GM23338 (cell line): ENCODE results near the gene TMPRSS3. TPM values are rescaled to one million over a fixed set of nuclear protein-coding genes. Genes with fewer than 3 reads are reported as not detected.

Source experiments
- ATAC-seq: fragments of 200-7000 bp; cut with Tn5 transposase; 3 replicates; pipeline ENCODE4 v1.9.1; 2020
- DNase-seq: peaks from one replicate; pipeline ENCODE4 v3.0.0-alpha.2; 2015; ENCODE audit warnings: low spot score
- H2AFZ ChIP-seq: fragments of 200-600 bp; sonication (generic); 2 replicates; pipeline ENCODE4 v1.8.0; 2016; ENCODE audit warnings: antibody characterized with exemption, mild to moderate bottlenecking, moderate library complexity
- H3F3A ChIP-seq: fragments of 200-600 bp; sonication (generic); replicated peaks from 2 replicates; pipeline ENCODE4 v1.8.0; 2017; ENCODE audit warnings: antibody characterized with exemption, mixed run types, low read depth
- H3K27ac ChIP-seq: fragments of 200-600 bp; sonication (generic); 2 replicates; pipeline ENCODE4 v1.6.1; 2016; ENCODE audit warnings: low read depth
- H3K27me3 ChIP-seq: fragments of 200-600 bp; sonication (generic); 2 replicates; pipeline ENCODE4 v1.8.0; 2016; ENCODE audit warnings: mild to moderate bottlenecking, mixed run types, moderate library complexity; ENCODE audit not compliant: insufficient read depth
- H3K36me3 ChIP-seq: fragments of 200-600 bp; sonication (generic); 2 replicates; pipeline ENCODE4 v1.8.0; 2016; ENCODE audit warnings: mild to moderate bottlenecking; ENCODE audit not compliant: insufficient read depth
- H3K4me1 ChIP-seq: fragments of 200-600 bp; sonication (generic); 2 replicates; pipeline ENCODE4 v1.8.0; 2016; ENCODE audit warnings: mild to moderate bottlenecking, moderate library complexity; ENCODE audit not compliant: insufficient read depth
- H3K4me2 ChIP-seq: fragments of 200-600 bp; sonication (generic); 2 replicates; pipeline ENCODE4 v1.7.1; 2017; ENCODE audit warnings: mixed run types
- H3K4me3 ChIP-seq: fragments of 200-600 bp; sonication (generic); 2 replicates; pipeline ENCODE4 v1.6.1; 2016; ENCODE audit warnings: mixed run types
- H3K79me2 ChIP-seq: fragments of 200-600 bp; sonication (generic); replicated peaks from 2 replicates; pipeline ENCODE4 v1.8.0; 2017; ENCODE audit warnings: mild to moderate bottlenecking; ENCODE audit not compliant: insufficient read depth
- H3K9me2 ChIP-seq: fragments of 200-600 bp; sonication (generic); 2 replicates; pipeline ENCODE4 v1.8.0; 2017; ENCODE audit not compliant: insufficient read depth
- H4K20me1 ChIP-seq: fragments of 200-600 bp; sonication (generic); replicated peaks from 2 replicates; pipeline ENCODE4 v1.8.0; 2017; ENCODE audit warnings: mild to moderate bottlenecking; ENCODE audit not compliant: insufficient read depth
- H3K27ac Mint-ChIP-seq: 2 replicates; pipeline ENCODE4 v1.8.0; 2020; ENCODE audit warnings: inconsistent platforms, mild to moderate bottlenecking, moderate library complexity, mixed read lengths
- H3K27me3 Mint-ChIP-seq: 3 replicates; pipeline ENCODE4 v1.8.0; 2022; ENCODE audit warnings: low read depth, mild to moderate bottlenecking, moderate library complexity, mixed read lengths, inconsistent platforms; ENCODE audit not compliant: insufficient read depth, poor library complexity
- H3K36me3 Mint-ChIP-seq: 3 replicates; pipeline ENCODE4 v1.8.0; 2021; ENCODE audit warnings: low read depth, mild to moderate bottlenecking, inconsistent platforms, moderate library complexity, mixed read lengths
- H3K4me1 Mint-ChIP-seq: 3 replicates; pipeline ENCODE4 v1.8.0; 2020; ENCODE audit warnings: mild to moderate bottlenecking, inconsistent platforms, mixed read lengths
- H3K4me3 Mint-ChIP-seq: 3 replicates; pipeline ENCODE4 v1.8.0; 2021; ENCODE audit warnings: moderate library complexity, mild to moderate bottlenecking, inconsistent platforms, mixed read lengths
- H3K9me3 Mint-ChIP-seq: 3 replicates; pipeline ENCODE4 v1.8.0; 2020; ENCODE audit warnings: moderate library complexity, mild to moderate bottlenecking, inconsistent platforms, mixed read lengths
- CREB1 ChIP-seq: fragments of 250-450 bp; sonication (Bioruptor Pico); IDR thresholded peaks from 2 replicates; pipeline ENCODE4 v1.5.0; 2020; ENCODE audit warnings: low read depth, mild to moderate bottlenecking, moderate library complexity
- CTCF ChIP-seq, 2 experiments: fragments of 200-600 bp in 1 of 2; sonication (generic) in 1 of 2; conservative IDR thresholded peaks; 2 replicates each; pipeline versions ENCODE4 v1.5.1 to v1.6.1; 2016 to 2017; ENCODE audit warnings: antibody characterized with exemption in 2 of 2, low read depth in 2 of 2, mild to moderate bottlenecking in 2 of 2, moderate library complexity in 1 of 2
- ETS1 ChIP-seq: IDR thresholded peaks from 2 replicates; pipeline ENCODE4 v1.6.1; 2016; ENCODE audit warnings: antibody characterized with exemption
- EZH2 ChIP-seq: fragments of 200-600 bp; sonication (generic); IDR thresholded peaks from one replicate; pipeline ENCODE4 v1.8.0; 2017; ENCODE audit warnings: antibody characterized with exemption, mild to moderate bottlenecking, low read depth; ENCODE audit not compliant: unreplicated experiment
- EZH2phosphoT487 ChIP-seq: fragments of 200-600 bp; sonication (generic); IDR thresholded peaks from one replicate; pipeline ENCODE4 v1.8.1; 2018; ENCODE audit warnings: antibody characterized with exemption; ENCODE audit not compliant: unreplicated experiment
- JUNB ChIP-seq: IDR thresholded peaks from one replicate; pipeline ENCODE4 v1.6.1; 2016; ENCODE audit warnings: antibody characterized with exemption; ENCODE audit not compliant: unreplicated experiment
- NANOG ChIP-seq: IDR thresholded peaks from 2 replicates; pipeline ENCODE4 v1.6.1; 2016; ENCODE audit warnings: antibody characterized with exemption, borderline replicate concordance
- POLR2AphosphoS5 ChIP-seq: IDR thresholded peaks from 2 replicates; pipeline ENCODE4 v1.6.1; 2016; ENCODE audit warnings: antibody characterized with exemption, low read depth
- REST ChIP-seq: IDR thresholded peaks from one replicate; pipeline ENCODE4 v1.6.1; 2018; ENCODE audit warnings: antibody characterized with exemption; ENCODE audit not compliant: unreplicated experiment
- STAT1 ChIP-seq: IDR thresholded peaks from one replicate; pipeline ENCODE4 v1.6.1; 2016; ENCODE audit warnings: antibody characterized with exemption; ENCODE audit not compliant: unreplicated experiment
- ZNF114 ChIP-seq: fragments of 250-450 bp; sonication (Bioruptor Pico); IDR thresholded peaks from 2 replicates; pipeline ENCODE4 v1.5.0; 2020; ENCODE audit warnings: mild to moderate bottlenecking, moderate library complexity
- ZNF331 ChIP-seq: fragments of 250-450 bp; sonication (Bioruptor Pico); IDR thresholded peaks from 2 replicates; pipeline ENCODE4 v1.5.0; 2020; ENCODE audit warnings: low read depth, mild to moderate bottlenecking, moderate library complexity
- ZNF462 ChIP-seq: fragments of 250-450 bp; sonication (Bioruptor Pico); IDR thresholded peaks from 2 replicates; pipeline ENCODE4 v1.5.0; 2020; ENCODE audit warnings: mild to moderate bottlenecking, moderate library complexity
- polyA plus RNA-seq: library from polyadenylated mRNA; unstranded; fragments of >200 nt; fragmentation: Nextera tagmentation; extraction: Ambion mirVana; gene quantifications from 2 replicates; pipeline ENCODE4 v1.2.1, GENCODE V29; 2016
- total RNA-seq: library from RNA; depleted of rRNA; stranded (reverse); fragments of >200 nt; shearing (Covaris generic); gene quantifications from 2 replicates; pipeline ENCODE4 v1.2.3, GENCODE V29; 2014

Gene TMPRSS3
- total and polyA plus RNA-seq, 2 experiments from 2014 or later = 0.17 TPM; not detected in 1

GRCh38 chr21:42343963-42344510 is 51.8 kb downstream of the TMPRSS3 start:
- no peaks in the 10 kb centered on the region for H3K4me1 ChIP-seq
- no peaks in the 10 kb centered on the region for H3K27me3 ChIP-seq
- ATAC-seq (no peak), DNase-seq (no peak)
- no peaks in the 10 kb centered on the region for H3K9me3 Mint-ChIP-seq
- no peaks in the 10 kb centered on the region for H3K36me3 ChIP-seq
- TF ChIP-seq CREB1 (CRISPR knock-in tag) = no peak
- TF ChIP-seq NANOG = no peak
- TF ChIP-seq EZH2phosphoT487 = no peak
- no peak for TF ChIP-seq EZH2
- TF ChIP-seq ETS1 = no peak
- no peak for TF ChIP-seq ZNF331 (CRISPR knock-in tag)
- no peak for TF ChIP-seq POLR2AphosphoS5
- TF ChIP-seq ZNF114 (CRISPR knock-in tag) = no peak
- TF ChIP-seq CTCF (conservative IDR thresholded peaks at IDR 0.05; ENCODE audit: low read depth in 2 of 2) = no peak
- no peak for TF ChIP-seq STAT1
- TF ChIP-seq ZNF462 (CRISPR knock-in tag) = no peak
- no peak for TF ChIP-seq JUNB
- no peak for TF ChIP-seq REST
- H3K79me2 ChIP-seq = no peaks in the 10 kb centered on the region
- H3K4me3 Mint-ChIP-seq = no peak overlapping the region
- no peak overlapping the region for H2AFZ ChIP-seq
- H3K27me3 Mint-ChIP-seq = peaks cover 13% of the 10 kb centered on the region
- H3K4me1 Mint-ChIP-seq = no peaks in the 10 kb centered on the region; the same call in 2 of the 3 replicates
- no peaks in the 10 kb centered on the region for H4K20me1 ChIP-seq
- no peaks in the 10 kb centered on the region for H3K9me2 ChIP-seq
- H3K4me2 ChIP-seq = no peak overlapping the region
- H3K27ac ChIP-seq = no peak overlapping the region
- H3K4me3 ChIP-seq = no peak overlapping the region
- H3K27ac Mint-ChIP-seq = no peak overlapping the region
- no peaks in the 10 kb centered on the region for H3F3A ChIP-seq
- H3K36me3 Mint-ChIP-seq = no peaks in the 10 kb centered on the region
